Large intestine (tissue), 1 donor: ENCODE measurements around the gene MRPL1. TPM values are rescaled to one million over a fixed set of nuclear protein-coding genes. Genes with fewer than 3 reads are reported as not detected.

Experiments used
- polyA plus RNA-seq: library from polyadenylated mRNA; unstranded; fragments of 120-200 nt; gene quantifications from one replicate; pipeline ENCODE4 v1.2.1, GENCODE V29; 2013

Gene MRPL1
- polyA plus RNA-seq, 1 donor = 36.8 TPM

Other genes with a start within 250 kb of the MRPL1 start
- 29.5 TPM for gene CNOT6L, start 43.5 kb upstream of the MRPL1 start, polyA plus RNA-seq
- 12.9 TPM for gene FRAS1, start 194.5 kb downstream of the MRPL1 start, polyA plus RNA-seq